GM12874 (cell line): ENCODE data around the gene TRAK2.

Experiments used
- TF ChIP-seq, protein P1 (sequence below): IDR thresholded peaks from 2 replicates; pipeline ENCODE4 v1.5.1; 2011; ENCODE audit warnings: low read depth, mild to moderate bottlenecking, control low read depth, low read length, moderate library complexity; ENCODE audit not compliant: insufficient read depth

TRAK2 gene

DNA sequence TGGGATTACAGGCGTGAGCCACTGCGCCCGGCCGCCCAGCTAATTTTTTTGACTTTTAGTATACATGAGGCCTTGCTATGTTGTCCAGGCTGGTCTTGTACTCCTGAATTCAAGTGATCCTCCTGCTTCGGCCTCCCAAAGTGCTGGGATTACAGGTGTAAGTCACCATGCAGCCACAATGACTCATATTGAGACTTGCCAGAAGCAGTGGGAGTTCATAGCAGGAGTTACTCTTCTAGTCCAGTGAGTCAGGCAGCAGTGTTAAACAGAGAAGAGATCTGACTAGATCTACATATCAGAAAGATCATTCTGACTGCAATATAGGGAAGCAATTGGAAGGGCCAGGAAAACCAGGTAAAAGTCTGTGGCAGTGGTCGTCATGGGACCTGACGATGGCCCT is 92.6 kb downstream of the TRAK2 start:
- TF ChIP-seq, protein P1, sequence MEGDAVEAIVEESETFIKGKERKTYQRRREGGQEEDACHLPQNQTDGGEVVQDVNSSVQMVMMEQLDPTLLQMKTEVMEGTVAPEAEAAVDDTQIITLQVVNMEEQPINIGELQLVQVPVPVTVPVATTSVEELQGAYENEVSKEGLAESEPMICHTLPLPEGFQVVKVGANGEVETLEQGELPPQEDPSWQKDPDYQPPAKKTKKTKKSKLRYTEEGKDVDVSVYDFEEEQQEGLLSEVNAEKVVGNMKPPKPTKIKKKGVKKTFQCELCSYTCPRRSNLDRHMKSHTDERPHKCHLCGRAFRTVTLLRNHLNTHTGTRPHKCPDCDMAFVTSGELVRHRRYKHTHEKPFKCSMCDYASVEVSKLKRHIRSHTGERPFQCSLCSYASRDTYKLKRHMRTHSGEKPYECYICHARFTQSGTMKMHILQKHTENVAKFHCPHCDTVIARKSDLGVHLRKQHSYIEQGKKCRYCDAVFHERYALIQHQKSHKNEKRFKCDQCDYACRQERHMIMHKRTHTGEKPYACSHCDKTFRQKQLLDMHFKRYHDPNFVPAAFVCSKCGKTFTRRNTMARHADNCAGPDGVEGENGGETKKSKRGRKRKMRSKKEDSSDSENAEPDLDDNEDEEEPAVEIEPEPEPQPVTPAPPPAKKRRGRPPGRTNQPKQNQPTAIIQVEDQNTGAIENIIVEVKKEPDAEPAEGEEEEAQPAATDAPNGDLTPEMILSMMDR = no peak

DNA sequence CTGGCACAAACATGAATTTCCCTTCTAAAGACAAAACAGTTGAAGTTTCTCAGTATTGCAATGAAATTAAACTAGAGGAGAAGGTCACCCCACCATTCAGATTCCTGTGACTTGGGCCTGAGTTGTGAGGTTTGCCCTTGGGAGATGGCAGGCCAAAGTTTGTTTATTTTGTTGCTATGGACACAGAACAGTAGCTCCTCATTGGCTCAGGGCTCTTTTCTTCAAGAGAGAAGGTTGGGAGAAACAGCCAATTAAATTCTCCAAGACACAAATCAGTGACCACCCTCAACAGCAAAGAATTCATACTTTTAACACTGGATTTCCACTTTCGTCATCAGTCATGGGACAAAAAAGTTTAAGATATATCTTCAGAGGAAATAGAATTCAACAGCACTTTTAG is 94.0 kb downstream of the TRAK2 start, which contains the start of gene FLACC1:
Gene FLACC1 (minus strand): TSS at position 125 of the 400 bp plus-strand sequence. CDS start 5,941 bp downstream, outside the sequence.
- TF ChIP-seq, protein P1 = no peak

DNA sequence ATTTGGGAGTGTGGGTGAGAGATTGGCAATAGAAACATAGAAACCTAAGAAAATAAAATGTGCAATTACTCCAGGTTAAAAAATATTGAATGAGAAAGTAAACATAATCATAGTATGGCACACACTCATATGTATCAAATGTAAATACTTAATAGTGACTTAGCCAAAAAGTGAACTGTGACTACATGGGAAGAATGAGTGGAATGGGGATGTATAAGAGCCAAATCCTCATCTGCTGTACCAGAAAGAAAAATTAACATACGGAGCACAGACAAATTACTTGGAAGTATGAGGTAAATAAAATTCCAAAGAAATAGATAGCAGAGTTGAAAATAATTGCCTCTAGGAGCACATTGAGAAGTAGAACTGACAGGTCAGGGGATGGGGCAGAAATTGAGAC is 98.1 kb downstream of the TRAK2 start:
- TF ChIP-seq, protein P1 = no peak

DNA sequence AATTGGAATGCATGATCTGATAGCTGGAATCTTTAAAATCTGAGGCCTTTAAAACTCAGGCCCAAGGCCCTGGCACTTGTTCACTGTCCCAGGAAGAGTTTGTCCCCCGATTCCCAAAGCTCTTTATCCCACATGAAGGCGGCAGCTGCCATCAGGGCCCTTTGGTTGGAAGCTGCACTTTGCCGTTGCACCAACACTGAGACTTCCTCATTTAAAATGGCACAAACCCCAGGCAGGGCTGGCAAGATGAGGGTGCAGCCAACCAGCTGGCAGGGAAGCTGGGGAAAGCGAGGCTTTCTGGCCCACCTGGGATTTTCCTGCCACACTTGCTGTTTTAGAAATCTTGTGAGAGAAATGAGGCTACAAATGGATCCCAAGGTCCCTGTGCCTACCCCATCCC is 100.4 kb downstream of the TRAK2 start:
- TF ChIP-seq, protein P1 = no peak

DNA sequence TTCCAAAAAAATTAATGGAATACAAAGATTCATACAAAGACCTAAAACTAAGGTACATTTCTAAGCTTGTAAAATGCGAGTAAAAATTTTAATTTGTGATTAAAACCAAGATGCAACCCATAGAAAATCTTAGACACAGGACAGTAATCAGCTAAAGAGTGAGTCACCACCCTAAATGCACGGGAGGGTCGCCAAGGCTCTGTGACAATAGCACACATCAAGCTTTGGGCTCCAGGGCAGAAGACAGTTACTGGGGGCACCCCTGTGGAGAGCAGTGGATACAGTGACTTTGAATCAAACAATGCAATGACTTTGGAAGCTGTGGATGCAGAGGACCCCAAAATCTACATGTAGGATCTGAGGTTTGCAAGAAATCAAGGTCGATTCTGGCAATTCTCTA is 101.7 kb downstream of the TRAK2 start:
- TF ChIP-seq, protein P1 = no peak

DNA sequence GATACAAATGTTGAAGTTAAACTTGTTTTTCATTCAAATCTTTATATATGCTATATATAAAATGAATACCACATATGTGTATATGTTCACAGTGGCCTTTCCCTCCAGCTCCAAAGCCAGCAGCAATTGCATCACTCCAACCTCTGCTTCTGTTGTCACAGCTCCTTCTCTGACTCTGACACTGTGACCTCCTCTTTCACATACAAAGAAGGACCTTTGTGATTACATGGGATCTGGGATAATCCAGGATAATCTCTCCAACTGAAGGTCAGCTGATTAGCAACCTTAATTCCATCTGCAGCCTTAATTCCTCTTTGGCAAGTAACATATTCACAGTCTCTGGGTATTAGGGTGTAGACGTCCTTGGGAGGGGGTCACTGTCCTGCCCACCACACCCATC is 102.5 kb downstream of the TRAK2 start:
- TF ChIP-seq, protein P1 = no peak

DNA sequence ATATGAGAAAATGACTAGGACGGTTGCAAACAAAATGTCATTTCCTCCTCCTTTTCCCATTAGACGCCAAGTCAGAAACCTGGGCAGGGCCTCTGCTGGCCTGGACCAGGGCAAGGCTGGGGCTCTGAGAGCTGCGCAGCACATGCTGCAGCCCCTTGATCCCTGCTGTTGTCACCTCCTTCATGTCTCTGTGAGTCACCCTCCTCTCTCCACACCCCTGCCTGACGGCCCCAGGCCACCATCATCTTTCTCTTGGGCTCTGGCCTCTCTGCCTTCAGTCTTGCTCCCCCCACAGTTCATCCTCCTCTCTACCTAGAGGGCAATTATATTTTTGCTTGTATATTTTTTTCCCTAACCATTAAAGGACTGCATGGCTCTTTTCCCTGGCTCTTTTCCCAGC is 104.1 kb downstream of the TRAK2 start:
- TF ChIP-seq, protein P1 = no peak

DNA sequence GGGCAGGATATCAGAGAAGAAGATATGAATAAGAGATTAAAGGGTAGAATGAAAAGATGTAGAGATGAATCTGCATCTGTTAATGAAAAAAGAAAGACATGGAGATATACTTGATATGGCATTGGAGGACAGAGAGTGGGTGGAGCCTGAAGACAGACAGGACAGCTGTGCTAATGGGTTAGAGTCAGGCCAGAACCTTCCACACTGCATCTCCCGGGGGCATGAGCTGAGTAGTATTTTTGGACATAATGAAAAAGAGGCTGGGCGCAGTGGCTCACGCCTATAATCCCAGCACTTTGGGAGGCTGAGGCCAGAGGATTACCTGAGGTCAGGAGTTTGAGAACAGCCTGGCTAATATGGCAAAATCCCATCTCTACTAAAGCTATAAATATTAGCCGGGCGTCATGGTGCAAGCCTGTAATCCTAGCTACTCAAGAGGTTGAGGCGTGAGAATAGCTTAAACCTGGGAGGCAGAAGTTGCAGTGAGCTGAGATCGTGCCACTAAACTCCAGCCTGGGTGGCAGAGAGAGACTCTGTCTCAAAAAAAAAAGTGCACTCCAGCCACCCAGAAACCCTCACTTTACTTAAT is 105.5 kb downstream of the TRAK2 start:
- TF ChIP-seq, protein P1 = no peak
